ENCODE measurements around the gene P4HA2. TPM values are rescaled to one million over a fixed set of nuclear protein-coding genes. Genes with fewer than 3 reads are reported as not detected.

Gene P4HA2
- total RNA-seq (100 to 1,000 TPM in 1 of 5 donors, 10 to 100 TPM in 4; 18.7 to 109 (median 37.9) TPM), polyA plus RNA-seq (10 to 100 TPM in 2 of 3 donors, 1 to 10 TPM in 1; 9.0 to 21.2 (median 20.4) TPM)
- long read RNA-seq, donor 1, partial matches to known transcripts = 0 of 1 reads
- long read RNA-seq, donor 1, other reads (novel, unspliced or antisense) = 0 of 1 reads
- long read RNA-seq, donor 2, partial matches to known transcripts = 0 of 4 reads
- long read RNA-seq, donor 2, other reads (novel, unspliced or antisense) = 0 of 4 reads
- long read RNA-seq, donor 3, partial matches to known transcripts = 0 of 6 reads
- long read RNA-seq, donor 3, other reads (novel, unspliced or antisense) = 0 of 6 reads
- long read RNA-seq, donor 4 = 0 reads
- long read RNA-seq, donor 5, partial matches to known transcripts = 6 of 12 reads
- long read RNA-seq, donor 5, other reads (novel, unspliced or antisense) = 0 of 12 reads
- long read RNA-seq, donor 6, transcript P4HA2-202 (15 exons, 2,313 nt) = major isoform, 8 of 127 reads
- long read RNA-seq, donor 6, partial matches to known transcripts = 56 of 127 reads
- long read RNA-seq, donor 6, other reads (novel, unspliced or antisense) = 60 of 127 reads
- long read RNA-seq, donor 7, transcript P4HA2-202 (15 exons, 2,313 nt) = major isoform, 5 of 41 reads
- long read RNA-seq, donor 7, partial matches to known transcripts = 11 of 41 reads
- long read RNA-seq, donor 7, other reads (novel, unspliced or antisense) = 23 of 41 reads
- long read RNA-seq, donor 8, transcript P4HA2-202 (15 exons, 2,313 nt) = major isoform, 6 of 8 reads
- long read RNA-seq, donor 8, partial matches to known transcripts = 0 of 8 reads
- long read RNA-seq, donor 8, other reads (novel, unspliced or antisense) = 0 of 8 reads
- long read RNA-seq, donor 9, partial matches to known transcripts = 0 of 5 reads
- long read RNA-seq, donor 9, other reads (novel, unspliced or antisense) = 0 of 5 reads
- long read RNA-seq, donor 10, partial matches to known transcripts = 0 of 3 reads
- long read RNA-seq, donor 10, other reads (novel, unspliced or antisense) = 0 of 3 reads

- peaks cover 0 to 23% (median 0%) of the 10 kb centered on the region in 3 donors for H3K27me3 ChIP-seq
- peak within 1 kb of the TSS; percentile 90 to 96 (median 93) for H3K27ac ChIP-seq
- H3K4me1 ChIP-seq = peaks cover 43 to 55% (median 47%) of the 10 kb centered on the region in 4 donors
- intact Hi-C loops (cut with DNase I; ENCODE audit: low total_unique reads) = no loop called here
- no peaks in the 10 kb centered on the region for H3K36me3 ChIP-seq
- WGBS, 5 donors = 0 to 2% (median 1%) methylated on average over 15 to 91 of the region's 92 CpGs
- peak in 2 of 3 donors; percentile 39 to 78 for TF ChIP-seq POLR2AphosphoS5 (IDR thresholded peaks at IDR 0.05)
- TF ChIP-seq EP300 (IDR thresholded peaks at IDR 0.05) = no peak
- TF ChIP-seq POLR2A (IDR thresholded peaks at IDR 0.05) = peak in 1 of 4 donors; percentile 51
- peak in 2 of 7 experiments; percentile 9 to 13 for TF ChIP-seq CTCF (IDR thresholded peaks at IDR 0.05)
- peak; percentile 92 to 95 for DNase-seq
- H3K9me3 ChIP-seq = no peaks in the 10 kb centered on the region
- H3K4me3 ChIP-seq = peak within 1 kb of the TSS; percentile 61 to 80 (median 72)
Measured at GRCh38 chr5:132227485-132228240, at the start of gene P4HA2. Gene P4HA2, minus strand, starts transcription at chr5:132227853. Its CDS starts 9,227 bp downstream, at chr5:132218626.

- WGBS, 5 donors = 70 to 86% (median 74%) methylated on average over 6 of the region's 6 CpGs
- Histone ChIP-seq H3K27ac (no peak overlapping the region), H3K9me3 (no peaks in the 10 kb centered on the region), H3K36me3 (peaks cover 0 to 3% (median under 1%) of the 10 kb centered on the region in 4 donors), H3K27me3 (no peaks in the 10 kb centered on the region), H3K4me3 (no peak overlapping the region), H3K4me1 (peaks cover 0 to 21% (median 8%) of the 10 kb centered on the region in 4 donors)
- TF ChIP-seq EP300 (IDR thresholded peaks at IDR 0.05) = no peak
- TF ChIP-seq POLR2A (IDR thresholded peaks at IDR 0.05) = no peak
- no peak for TF ChIP-seq CTCF (IDR thresholded peaks at IDR 0.05)
- TF ChIP-seq POLR2AphosphoS5 (IDR thresholded peaks at IDR 0.05) = no peak
- DNase-seq = no peak
- intact Hi-C loops (cut with DNase I; ENCODE audit: low total_unique reads) = no loop called here
Measured at GRCh38 chr5:132277256-132277655, 49.6 kb upstream of the P4HA2 start.

GRCh38 chr5:132275367-132276220 is 47.9 kb upstream of the P4HA2 start:
- Histone ChIP-seq H3K36me3 (peaks cover 0 to 20% (median 13%) of the 10 kb centered on the region in 4 donors), H3K4me1 (peaks cover 0 to 21% (median 10%) of the 10 kb centered on the region in 4 donors), H3K9me3 (no peaks in the 10 kb centered on the region), H3K27me3 (no peaks in the 10 kb centered on the region), H3K4me3 (no peak overlapping the region), H3K27ac (no peak overlapping the region)
- no peak for TF ChIP-seq POLR2AphosphoS5 (IDR thresholded peaks at IDR 0.05)
- intact Hi-C loops (cut with DNase I; ENCODE audit: low total_unique reads) = no loop called here
- DNase-seq = peak in 1 of 2 donors; percentile 4
- WGBS, 5 donors = 80 to 89% (median 85%) methylated on average over 5 of the region's 5 CpGs

Data from stomach (tissue), 19 donors.